Measurements from ENCODE around the gene CCL28.

GRCh38 chr5:43415935-43416802 is 4.0 kb upstream of the CCL28 start:
- no peak for TF ChIP-seq CTCF (IDR thresholded peaks at IDR 0.05)
- TF ChIP-seq EZH2phosphoT487 (IDR thresholded peaks at IDR 0.05): no peak
- no peak for TF ChIP-seq EZH2 (IDR thresholded peaks at IDR 0.05)

Measured in neural progenitor cell (in vitro differentiated cells).